HL-60/S4 treated with retinoic acid at 250 ng/mL for 4 days and 3 days (cell line): ENCODE data around the gene MMP2.

Source experiments
- in situ Hi-C: fragments of 300-500 bp; cut with MboI; formaldehyde crosslinking; loops from 2 replicates; pipeline ENCODE4 v1.7.0; 2022; ENCODE audit warnings: low sequenced_read_pairs

MMP2 gene

GRCh38 chr16:55491691-55492090 is 12.7 kb downstream of the MMP2 start:
- in situ Hi-C loops = no loop called here

- in situ Hi-C loops = no loop called here
Measured at GRCh38 chr16:55492756-55493380, 13.9 kb downstream of the MMP2 start.

- in situ Hi-C loops = no loop called here
Measured at GRCh38 chr16:55494994-55495421, 16.0 kb downstream of the MMP2 start.

GRCh38 chr16:55495616-55496289 is 16.8 kb downstream of the MMP2 start:
- in situ Hi-C loops = no loop called here

GRCh38 chr16:55496509-55497145 is 17.6 kb downstream of the MMP2 start:
- in situ Hi-C loops = no loop called here

- in situ Hi-C loops = no loop called here
Measured at GRCh38 chr16:55497558-55497957, 18.6 kb downstream of the MMP2 start.

- in situ Hi-C loops = no loop called here
Measured at GRCh38 chr16:55498101-55498500, 19.1 kb downstream of the MMP2 start.

- in situ Hi-C loops = no loop called here
Measured at GRCh38 chr16:55499281-55499680, 20.3 kb downstream of the MMP2 start.

- in situ Hi-C loops = no loop called here
Measured at GRCh38 chr16:55499951-55500529, 21.0 kb downstream of the MMP2 start.

- in situ Hi-C loops = no loop called here
Measured at GRCh38 chr16:55500530-55501011, 21.6 kb downstream of the MMP2 start.

- in situ Hi-C loops = no loop called here
Measured at GRCh38 chr16:55501549-55502322, 22.7 kb downstream of the MMP2 start.

GRCh38 chr16:55502801-55503366 is 23.9 kb downstream of the MMP2 start:
- in situ Hi-C loops = no loop called here

GRCh38 chr16:55503726-55504550 is 24.9 kb downstream of the MMP2 start:
- in situ Hi-C loops = no loop called here

- in situ Hi-C loops = no loop called here
Measured at GRCh38 chr16:55505333-55506015, 26.5 kb downstream of the MMP2 start.

- in situ Hi-C loops = no loop called here
Measured at GRCh38 chr16:55506083-55506482, 27.1 kb downstream of the MMP2 start.

GRCh38 chr16:55506708-55507107 is 27.7 kb downstream of the MMP2 start:
- in situ Hi-C loops = no loop called here

- in situ Hi-C loops = no loop called here
Measured at GRCh38 chr16:55508271-55508921, 29.4 kb downstream of the MMP2 start.
